Measurements from ENCODE around the gene PPP1R1C.

The PPP1R1C gene

GRCh38 chr2:182081602-182082260 lies 96.1 kb downstream of the PPP1R1C start:
- DNase-seq (ENCODE audit: low spot score), result no peak
- in situ Hi-C loops (cut with MboI; ENCODE audit: low sequenced_read_pairs, unreplicated experiment), result loop anchor here (25.0 kb wide), 1 partner anchor 344 kb away; no protein-coding TSS in a partner anchor
- no peak for TF ChIP-seq CTCF (IDR thresholded peaks at IDR 0.05; ENCODE audit: borderline replicate concordance, control extremely low read depth, extremely low read depth, insufficient read depth, missing control alignments)

GRCh38 chr2:182088681-182089320 lies 103.1 kb downstream of the PPP1R1C start:
- TF ChIP-seq CTCF (IDR thresholded peaks at IDR 0.05; ENCODE audit: borderline replicate concordance, control extremely low read depth, extremely low read depth, insufficient read depth, missing control alignments), result no peak
- in situ Hi-C loops (cut with MboI; ENCODE audit: low sequenced_read_pairs, unreplicated experiment), result loop anchor here (25.0 kb wide), 1 partner anchor 352 kb away; no protein-coding TSS in a partner anchor
- no peak for DNase-seq (ENCODE audit: low spot score)

GRCh38 chr2:182090486-182090885 lies 104.8 kb downstream of the PPP1R1C start:
- in situ Hi-C loops (cut with MboI; ENCODE audit: low sequenced_read_pairs, unreplicated experiment), result loop anchor here (25.0 kb wide), 1 partner anchor 353 kb away; no protein-coding TSS in a partner anchor
- no peak for TF ChIP-seq CTCF (IDR thresholded peaks at IDR 0.05; ENCODE audit: borderline replicate concordance, control extremely low read depth, extremely low read depth, insufficient read depth, missing control alignments)
- no peak for DNase-seq (ENCODE audit: low spot score)

- in situ Hi-C loops (cut with MboI; ENCODE audit: low sequenced_read_pairs, unreplicated experiment), result loop anchor here (25.0 kb wide), 1 partner anchor 360 kb away; no protein-coding TSS in a partner anchor
- DNase-seq (ENCODE audit: low spot score), result no peak
- no peak for TF ChIP-seq CTCF (IDR thresholded peaks at IDR 0.05; ENCODE audit: borderline replicate concordance, control extremely low read depth, extremely low read depth, insufficient read depth, missing control alignments)
Measured at GRCh38 chr2:182097571-182098164, 112.0 kb downstream of the PPP1R1C start.

GRCh38 chr2:182098648-182099047 lies 113.0 kb downstream of the PPP1R1C start:
- no peak for DNase-seq (ENCODE audit: low spot score)
- in situ Hi-C loops (cut with MboI; ENCODE audit: low sequenced_read_pairs, unreplicated experiment), result loop anchor here (25.0 kb wide), 1 partner anchor 361 kb away; no protein-coding TSS in a partner anchor
- TF ChIP-seq CTCF (IDR thresholded peaks at IDR 0.05; ENCODE audit: borderline replicate concordance, control extremely low read depth, extremely low read depth, insufficient read depth, missing control alignments), result no peak

- no peak for DNase-seq (ENCODE audit: low spot score)
- in situ Hi-C loops (cut with MboI; ENCODE audit: low sequenced_read_pairs, unreplicated experiment), result no loop called here
- TF ChIP-seq CTCF (IDR thresholded peaks at IDR 0.05; ENCODE audit: borderline replicate concordance, control extremely low read depth, extremely low read depth, insufficient read depth, missing control alignments), result no peak
Measured at GRCh38 chr2:182101263-182101662, 115.6 kb downstream of the PPP1R1C start.
